K562 (cell line): ENCODE data around the gene MATK. TPM values are rescaled to one million over a fixed set of nuclear protein-coding genes. Genes with fewer than 3 reads are reported as not detected.

Source experiments
- DIDO1 ChIP-seq: fragments of 450-650 bp; IDR thresholded peaks from 2 replicates; pipeline ENCODE4 v1.6.1; 2016; ENCODE audit warnings: low read depth, missing biosample characterization, missing genetic modification characterization
- EHMT2 ChIP-seq: fragments of 450-650 bp; IDR thresholded peaks from 2 replicates; pipeline ENCODE4 v1.6.1; 2018; ENCODE audit warnings: antibody characterized with exemption
- ETS1 ChIP-seq: conservative IDR thresholded peaks from 2 replicates; pipeline ENCODE4 v1.6.1; 2011; ENCODE audit warnings: low read depth, mild to moderate bottlenecking, low read length; ENCODE audit not compliant: control insufficient read depth
- HES1 ChIP-seq: fragments of 450-650 bp; IDR thresholded peaks from 2 replicates; pipeline ENCODE4 v1.6.1; 2016; ENCODE audit warnings: low read depth, mild to moderate bottlenecking, moderate library complexity
- HMGN3 ChIP-seq: IDR thresholded peaks from 2 replicates; pipeline ENCODE4 v1.6.1; 2011; ENCODE audit warnings: borderline replicate concordance, low read depth, mild to moderate bottlenecking, mixed read lengths, low read length; ENCODE audit not compliant: insufficient read length; ENCODE audit errors: extremely low read depth
- HNRNPK ChIP-seq: fragments of 200-400 bp; formaldehyde crosslinking; IDR thresholded peaks from one replicate; pipeline ENCODE4 v1.6.1; 2018; ENCODE audit warnings: mild to moderate bottlenecking, low read depth, low read length; ENCODE audit not compliant: poor library complexity, severe bottlenecking
- NR2C2 ChIP-seq, 2 experiments: fragments of 200-800 bp in 1 of 2; sonication (Bioruptor generic) in 1 of 2; sonication (generic) in 1 of 2; formaldehyde crosslinking in 1 of 2; IDR thresholded peaks; 2 replicates each; pipeline versions ENCODE4 v1.6.1 to v1.8.0; 2016 to 2022; ENCODE audit warnings: mild to moderate bottlenecking in 1 of 2, missing compliant biosample characterization in 1 of 2, missing genetic modification characterization in 1 of 2, missing genetic modification reagents in 1 of 2
- RB1 ChIP-seq: fragments of 450-650 bp; IDR thresholded peaks from 2 replicates; pipeline ENCODE4 v1.6.1; 2017; ENCODE audit warnings: low read depth, mild to moderate bottlenecking
- THRAP3 ChIP-seq: fragments of 450-650 bp; IDR thresholded peaks from 2 replicates; pipeline ENCODE4 v1.6.1; 2016; ENCODE audit warnings: mild to moderate bottlenecking, inconsistent platforms, borderline replicate concordance
- YY1 ChIP-seq, 3 experiments: IDR thresholded peaks; 2 replicates each; pipeline ENCODE4 v1.6.1; 2011; ENCODE audit warnings: low read length in 2 of 3, mild to moderate bottlenecking in 2 of 3, moderate library complexity in 2 of 3, borderline replicate concordance in 1 of 3, control low read depth in 1 of 3, low read depth in 1 of 3; ENCODE audit not compliant: insufficient read depth in 3 of 3, insufficient replicate concordance in 2 of 3, control insufficient read depth in 1 of 3, insufficient read length in 1 of 3; ENCODE audit errors: extremely low read depth in 1 of 3
- ZBTB12 ChIP-seq: fragments of 250-450 bp; sonication (Bioruptor Pico); IDR thresholded peaks from 2 replicates; pipeline ENCODE4 v1.4.0; 2020
- ZBTB26 ChIP-seq: fragments of 450-650 bp; formaldehyde crosslinking; IDR thresholded peaks from 2 replicates; pipeline ENCODE4 v1.4.0; 2022; ENCODE audit warnings: missing genetic modification characterization
- ZNF589 ChIP-seq: fragments of 200-800 bp; sonication (Bioruptor generic); IDR thresholded peaks from 2 replicates; pipeline ENCODE4 v1.6.1; 2016; ENCODE audit warnings: low read depth, missing genetic modification characterization, missing compliant biosample characterization
- polyA plus RNA-seq, 8 experiments: library from polyadenylated mRNA; depleted of rRNA in 4 of 8; stranded (reverse) in 5 of 8; unstranded in 3 of 8; fragments of >200 nt; fragmentation: Nextera tagmentation in 2 of 8; fragmentation: Illumina TruSeq in 1 of 8; extraction: Ambion mirVana in 2 of 8; extraction: Trizol in 1 of 8; gene quantifications; 2 replicates each; pipeline versions ENCODE4 v1.2.1 to v1.2.3, GENCODE V29; 2011 to 2014; ENCODE audit warnings: inconsistent platforms in 1 of 8, missing spikeins in 1 of 8
- total RNA-seq, 7 experiments: library from RNA; depleted of rRNA in 6 of 7; stranded (reverse); fragments of >200 nt in 6 of 7; fragmentation: Illumina TruSeq in 2 of 7; extraction: Trizol in 2 of 7; gene quantifications; 2 replicates each; pipeline versions ENCODE4 v1.2.1 to v1.2.3, GENCODE V29; 2011 to 2021; ENCODE audit warnings: low replicate concordance in 1 of 7
- TF ChIP-seq, protein P1 (sequence below), 3 experiments: fragments of 200-800 bp in 1 of 3; fragments of 250-450 bp in 1 of 3; fragments of 450-650 bp in 1 of 3; sonication (Bioruptor Pico) in 1 of 3; sonication (Bioruptor generic) in 1 of 3; formaldehyde crosslinking in 1 of 3; IDR thresholded peaks; 2 replicates each; pipeline versions ENCODE4 v1.6.1 to v1.8.0; 2016 to 2022; ENCODE audit warnings: mild to moderate bottlenecking in 2 of 3, missing genetic modification characterization in 2 of 3, missing compliant biosample characterization in 1 of 3, moderate library complexity in 1 of 3

Gene MATK
- total and polyA plus RNA-seq, 9 of the 15 experiments (the other 6 are each of a cell fraction or from before 2014, with no cell fraction given), result 0.08 to 41.5 (median 21.4) TPM

DNA sequence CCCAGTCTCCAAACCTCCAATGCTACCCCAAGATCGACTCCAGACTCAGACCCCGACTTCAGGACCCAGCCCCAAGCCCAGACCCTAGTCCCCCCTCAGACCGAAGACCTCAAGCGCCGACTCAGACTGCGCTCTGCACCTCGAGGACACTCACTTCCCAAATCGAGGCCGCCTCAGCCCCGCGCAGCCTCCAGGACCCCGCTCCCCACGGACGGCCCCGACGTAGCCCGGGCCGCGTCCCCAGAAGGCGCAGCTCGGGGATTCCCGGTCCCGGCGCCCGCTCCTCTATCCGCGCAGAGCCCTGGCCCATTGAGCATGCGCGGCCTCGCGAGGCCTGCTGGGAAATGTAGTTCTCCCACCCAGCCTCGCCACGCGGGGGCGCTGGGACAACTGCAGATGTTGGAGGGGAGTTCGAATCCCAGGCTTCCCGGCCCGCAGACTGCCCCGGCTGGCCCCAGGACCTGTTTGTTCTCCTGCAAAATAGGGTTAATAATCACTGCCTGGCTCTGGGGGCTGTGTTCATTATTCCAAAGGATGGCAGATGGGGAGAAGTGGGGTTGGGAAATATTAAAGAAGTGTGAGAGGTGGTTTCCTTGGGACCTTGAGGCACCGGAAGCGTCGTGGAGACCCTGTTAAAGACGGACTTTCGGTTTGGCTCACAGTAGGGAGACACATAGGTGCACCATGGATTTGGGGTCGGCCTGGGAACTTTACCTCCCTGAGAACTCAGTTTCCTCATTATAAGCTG, 24.6 kb downstream of the MATK start, which contains the start of gene APBA3 (continued):
- TF ChIP-seq ZBTB26 (CRISPR knock-in tag), result no peak
- TF ChIP-seq NR2C2 (CRISPR knock-in tag; IDR thresholded peaks at IDR 0.05), result peak; percentile 66
- no peak for TF ChIP-seq NR2C2 (tag; IDR thresholded peaks at IDR 0.05)
- TF ChIP-seq HNRNPK, result no peak
- TF ChIP-seq THRAP3, result peak; percentile 99
- TF ChIP-seq EHMT2, result peak; percentile 57; the same call in 1 of the 2 replicates
- TF ChIP-seq HES1, result 0 out of 2 replicates have a peak, but pooled peaks have one; percentile 21
- TF ChIP-seq DIDO1, result peak; percentile 82
- peak; percentile 58 for TF ChIP-seq RB1
- peak; percentile 32; the same call in 1 of the 2 replicates for TF ChIP-seq ZNF589 (CRISPR knock-in tag)
- TF ChIP-seq, protein P1, sequence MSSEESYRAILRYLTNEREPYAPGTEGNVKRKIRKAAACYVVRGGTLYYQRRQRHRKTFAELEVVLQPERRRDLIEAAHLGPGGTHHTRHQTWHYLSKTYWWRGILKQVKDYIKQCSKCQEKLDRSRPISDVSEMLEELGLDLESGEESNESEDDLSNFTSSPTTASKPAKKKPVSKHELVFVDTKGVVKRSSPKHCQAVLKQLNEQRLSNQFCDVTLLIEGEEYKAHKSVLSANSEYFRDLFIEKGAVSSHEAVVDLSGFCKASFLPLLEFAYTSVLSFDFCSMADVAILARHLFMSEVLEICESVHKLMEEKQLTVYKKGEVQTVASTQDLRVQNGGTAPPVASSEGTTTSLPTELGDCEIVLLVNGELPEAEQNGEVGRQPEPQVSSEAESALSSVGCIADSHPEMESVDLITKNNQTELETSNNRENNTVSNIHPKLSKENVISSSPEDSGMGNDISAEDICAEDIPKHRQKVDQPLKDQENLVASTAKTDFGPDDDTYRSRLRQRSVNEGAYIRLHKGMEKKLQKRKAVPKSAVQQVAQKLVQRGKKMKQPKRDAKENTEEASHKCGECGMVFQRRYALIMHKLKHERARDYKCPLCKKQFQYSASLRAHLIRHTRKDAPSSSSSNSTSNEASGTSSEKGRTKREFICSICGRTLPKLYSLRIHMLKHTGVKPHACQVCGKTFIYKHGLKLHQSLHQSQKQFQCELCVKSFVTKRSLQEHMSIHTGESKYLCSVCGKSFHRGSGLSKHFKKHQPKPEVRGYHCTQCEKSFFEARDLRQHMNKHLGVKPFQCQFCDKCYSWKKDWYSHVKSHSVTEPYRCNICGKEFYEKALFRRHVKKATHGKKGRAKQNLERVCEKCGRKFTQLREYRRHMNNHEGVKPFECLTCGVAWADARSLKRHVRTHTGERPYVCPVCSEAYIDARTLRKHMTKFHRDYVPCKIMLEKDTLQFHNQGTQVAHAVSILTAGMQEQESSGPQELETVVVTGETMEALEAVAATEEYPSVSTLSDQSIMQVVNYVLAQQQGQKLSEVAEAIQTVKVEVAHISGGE (CRISPR knock-in tag; IDR thresholded peaks at IDR 0.05), result peak in 2 of 3 experiments; percentile 87 to 98; a peak in 4 of 6 replicates
- TF ChIP-seq ZBTB12 (CRISPR knock-in tag), result no peak
- TF ChIP-seq YY1 (IDR thresholded peaks at IDR 0.05; ENCODE audit: borderline replicate concordance in 1 of 3, control insufficient read depth in 1 of 3, extremely low read depth in 1 of 3, insufficient read depth in 3 of 3, insufficient read length in 1 of 3, insufficient replicate concordance in 2 of 3, low read depth in 1 of 3, low read length in 2 of 3), result peak in 1 of 3 experiments; percentile 34
- peak; percentile 96 for TF ChIP-seq ETS1
- peak; percentile 56 for TF ChIP-seq HMGN3
